NB4 (cell line): ENCODE results near the gene SEMA3A.

Source experiments
- CTCF ChIP-seq: IDR thresholded peaks from one replicate; pipeline ENCODE4 v1.5.1; 2012; ENCODE audit warnings: low read depth, low read length
- MYC ChIP-seq: IDR thresholded peaks from 2 replicates; pipeline ENCODE4 v1.6.1; 2011; ENCODE audit warnings: low read depth, low read length

DNA sequence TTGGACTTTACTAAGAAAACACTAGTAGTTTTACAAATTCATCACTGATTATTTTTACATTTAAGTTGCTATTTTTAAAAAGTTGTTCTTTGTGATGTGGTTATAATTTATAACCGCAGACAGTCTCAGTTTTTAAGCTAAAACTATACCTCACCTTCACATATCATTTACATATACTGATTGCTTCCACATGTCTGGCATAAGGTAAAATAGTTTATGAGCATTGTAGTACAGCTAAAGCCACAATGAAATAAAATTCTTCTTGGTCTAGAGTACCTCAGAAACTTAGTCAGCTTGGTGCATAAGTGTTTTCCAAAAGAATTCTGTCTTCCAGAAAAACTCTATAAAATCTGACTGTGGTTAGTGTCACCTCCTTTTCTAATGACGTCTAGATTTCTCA is 13.0 kb downstream of the SEMA3A start:
- TF ChIP-seq CTCF (no peak), MYC (no peak)
